Measurements from ENCODE around the gene TANC1.

The TANC1 gene

GRCh38 chr2:159266554-159266953, 298.1 kb downstream of the TANC1 start:
- Histone ChIP-seq H3K79me2 (ENCODE audit: insufficient read depth, low read length) (peaks cover 71% of the 10 kb centered on the region), H3K9me3 (ENCODE audit: insufficient read depth, low read length, severe bottlenecking) (no peaks in the 10 kb centered on the region), H3K27ac (ENCODE audit: low read length) (no peak overlapping the region), H3K4me3 (ENCODE audit: low read depth in 1 of 2, low read length in 2 of 2) (no peak overlapping the region), H3K9ac (ENCODE audit: low read depth, low read length) (no peak overlapping the region), H3K4me2 (ENCODE audit: insufficient read depth, low read length) (no peak overlapping the region), H3K27me3 (ENCODE audit: insufficient read depth, low read length, poor library complexity) (no peaks in the 10 kb centered on the region), H4K20me1 (ENCODE audit: insufficient read depth, low read length) (no peaks in the 10 kb centered on the region; the same call in 1 of the 2 replicates), H3K4me1 (ENCODE audit: insufficient read depth, low read length) (no peaks in the 10 kb centered on the region), H3K36me3 (ENCODE audit: insufficient read depth, low read length) (peaks cover 40% of the 10 kb centered on the region), H2AFZ (ENCODE audit: low read depth, low read length) (no peak overlapping the region)
- no peak for TF ChIP-seq EZH2 (IDR thresholded peaks at IDR 0.05; ENCODE audit: borderline replicate concordance, low read depth, low read length, severe bottlenecking)
- TF ChIP-seq, protein P1, sequence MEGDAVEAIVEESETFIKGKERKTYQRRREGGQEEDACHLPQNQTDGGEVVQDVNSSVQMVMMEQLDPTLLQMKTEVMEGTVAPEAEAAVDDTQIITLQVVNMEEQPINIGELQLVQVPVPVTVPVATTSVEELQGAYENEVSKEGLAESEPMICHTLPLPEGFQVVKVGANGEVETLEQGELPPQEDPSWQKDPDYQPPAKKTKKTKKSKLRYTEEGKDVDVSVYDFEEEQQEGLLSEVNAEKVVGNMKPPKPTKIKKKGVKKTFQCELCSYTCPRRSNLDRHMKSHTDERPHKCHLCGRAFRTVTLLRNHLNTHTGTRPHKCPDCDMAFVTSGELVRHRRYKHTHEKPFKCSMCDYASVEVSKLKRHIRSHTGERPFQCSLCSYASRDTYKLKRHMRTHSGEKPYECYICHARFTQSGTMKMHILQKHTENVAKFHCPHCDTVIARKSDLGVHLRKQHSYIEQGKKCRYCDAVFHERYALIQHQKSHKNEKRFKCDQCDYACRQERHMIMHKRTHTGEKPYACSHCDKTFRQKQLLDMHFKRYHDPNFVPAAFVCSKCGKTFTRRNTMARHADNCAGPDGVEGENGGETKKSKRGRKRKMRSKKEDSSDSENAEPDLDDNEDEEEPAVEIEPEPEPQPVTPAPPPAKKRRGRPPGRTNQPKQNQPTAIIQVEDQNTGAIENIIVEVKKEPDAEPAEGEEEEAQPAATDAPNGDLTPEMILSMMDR (IDR thresholded peaks at IDR 0.05; ENCODE audit: borderline replicate concordance, extremely low read depth, low read length, poor library complexity, severe bottlenecking): no peak
- DNase-seq (no peak), ATAC-seq (ENCODE audit: insufficient read depth, low read depth) (no peak)

DNA sequence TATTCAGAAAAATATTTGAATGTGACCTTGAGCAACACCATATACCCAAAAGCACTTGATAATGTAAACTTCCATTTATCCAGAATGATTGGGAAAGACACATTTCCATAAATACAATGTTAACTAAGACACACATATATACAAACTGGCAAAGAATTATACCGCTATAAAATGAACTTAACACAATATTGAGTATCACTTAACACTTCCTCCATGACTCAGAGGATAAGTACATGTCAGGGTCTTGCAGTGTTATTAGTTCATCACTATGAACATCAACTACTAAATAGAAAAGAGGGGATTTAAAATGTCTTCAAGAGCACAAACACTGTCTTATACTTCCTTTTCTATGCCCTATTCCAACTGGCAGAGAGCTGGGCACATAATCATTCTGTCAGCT, 299.5 kb downstream of the TANC1 start:
- no peaks in the 10 kb centered on the region for H3K27me3 ChIP-seq (ENCODE audit: insufficient read depth, low read length, poor library complexity)
- no peak overlapping the region for H3K9ac ChIP-seq (ENCODE audit: low read depth, low read length)
- ATAC-seq (ENCODE audit: insufficient read depth, low read depth): no peak
- H2AFZ ChIP-seq (ENCODE audit: low read depth, low read length): no peak overlapping the region
- no peak overlapping the region for H3K4me2 ChIP-seq (ENCODE audit: insufficient read depth, low read length)
- TF ChIP-seq, protein P1 (IDR thresholded peaks at IDR 0.05; ENCODE audit: borderline replicate concordance, extremely low read depth, low read length, poor library complexity, severe bottlenecking): no peak
- TF ChIP-seq EZH2 (IDR thresholded peaks at IDR 0.05; ENCODE audit: borderline replicate concordance, low read depth, low read length, severe bottlenecking): no peak
- H3K36me3 ChIP-seq (ENCODE audit: insufficient read depth, low read length): peaks cover 47% of the 10 kb centered on the region
- no peak for DNase-seq
- H3K27ac ChIP-seq (ENCODE audit: low read length): no peak overlapping the region
- H3K79me2 ChIP-seq (ENCODE audit: insufficient read depth, low read length): peaks cover 67% of the 10 kb centered on the region
- no peaks in the 10 kb centered on the region for H3K9me3 ChIP-seq (ENCODE audit: insufficient read depth, low read length, severe bottlenecking)
- H3K4me1 ChIP-seq (ENCODE audit: insufficient read depth, low read length): no peaks in the 10 kb centered on the region
- no peaks in the 10 kb centered on the region for H4K20me1 ChIP-seq (ENCODE audit: insufficient read depth, low read length)
- H3K4me3 ChIP-seq (ENCODE audit: low read depth in 1 of 2, low read length in 2 of 2): no peak overlapping the region

GRCh38 chr2:159270744-159271379, 302.4 kb downstream of the TANC1 start:
- Histone ChIP-seq H3K27ac (ENCODE audit: low read length) (no peak overlapping the region), H3K9ac (ENCODE audit: low read depth, low read length) (no peak overlapping the region), H3K9me3 (ENCODE audit: insufficient read depth, low read length, severe bottlenecking) (no peaks in the 10 kb centered on the region), H3K4me3 (ENCODE audit: low read depth in 1 of 2, low read length in 2 of 2) (no peak overlapping the region), H3K4me1 (ENCODE audit: insufficient read depth, low read length) (no peaks in the 10 kb centered on the region), H3K27me3 (ENCODE audit: insufficient read depth, low read length, poor library complexity) (no peaks in the 10 kb centered on the region), H3K36me3 (ENCODE audit: insufficient read depth, low read length) (peaks cover 40% of the 10 kb centered on the region), H3K79me2 (ENCODE audit: insufficient read depth, low read length) (peaks cover 64% of the 10 kb centered on the region), H3K4me2 (ENCODE audit: insufficient read depth, low read length) (no peak overlapping the region), H4K20me1 (ENCODE audit: insufficient read depth, low read length) (no peaks in the 10 kb centered on the region), H2AFZ (ENCODE audit: low read depth, low read length) (no peak overlapping the region)
- ATAC-seq (ENCODE audit: insufficient read depth, low read depth) (no peak), DNase-seq (no peak)
- TF ChIP-seq, protein P1 (IDR thresholded peaks at IDR 0.05; ENCODE audit: borderline replicate concordance, extremely low read depth, low read length, poor library complexity, severe bottlenecking): no peak
- TF ChIP-seq EZH2 (IDR thresholded peaks at IDR 0.05; ENCODE audit: borderline replicate concordance, low read depth, low read length, severe bottlenecking): no peak

Measured in DND-41 (cell line).